Tibial nerve (tissue), 4 donors: ENCODE data around the gene CDYL. TPM values are rescaled to one million over a fixed set of nuclear protein-coding genes. Genes with fewer than 3 reads are reported as not detected.
"Not testable (repeated sequence)": the region's sequence is repeated elsewhere in the genome, so short reads cannot be mapped to it uniquely, and the experiment has no call there.

Source experiments
- DNase-seq, 2 donors: peaks; one replicate each; pipeline ENCODE4 v3.0.0-alpha.2; 2019; ENCODE audit warnings: low spot score in 2 of 2
- H3K27ac ChIP-seq, 4 donors: fragments of 200-600 bp; sonication (generic) in 3 of 4; one replicate each; pipeline ENCODE4 v1.5.1; 2017 to 2019; ENCODE audit warnings: mild to moderate bottlenecking in 1 of 4
- H3K27me3 ChIP-seq, 2 donors: fragments of 200-600 bp; sonication (generic) in 1 of 2; one replicate each; pipeline versions ENCODE4 v1.5.1 to v1.6.0; 2017 to 2019
- H3K36me3 ChIP-seq, 3 donors: fragments of 200-600 bp; sonication (generic); one replicate each; pipeline ENCODE4 v1.5.1; 2018 to 2019
- H3K4me1 ChIP-seq, 4 donors: fragments of 200-600 bp; sonication (generic) in 3 of 4; one replicate each; pipeline ENCODE4 v1.5.1; 2017 to 2019
- H3K4me3 ChIP-seq, 4 donors: fragments of 200-600 bp; sonication (generic) in 3 of 4; one replicate each; pipeline ENCODE4 v1.5.1; 2017 to 2019; ENCODE audit warnings: mild to moderate bottlenecking in 1 of 4, moderate library complexity in 1 of 4
- H3K9me3 ChIP-seq, 4 donors: fragments of 200-600 bp; sonication (generic) in 3 of 4; one replicate each; pipeline ENCODE4 v1.5.1; 2017 to 2019
- CTCF ChIP-seq, 5 experiments: fragments of 200-600 bp in 3 of 5; fragments of 450-650 bp in 2 of 5; sonication (generic) in 3 of 5; IDR thresholded peaks; one replicate each; pipeline ENCODE4 v1.5.1; 2016 to 2019; ENCODE audit warnings: antibody characterized with exemption in 5 of 5, mild to moderate bottlenecking in 3 of 5, moderate library complexity in 2 of 5
- EP300 ChIP-seq, 2 donors: sonication (generic); formaldehyde crosslinking; IDR thresholded peaks; one replicate each; pipeline ENCODE4 v1.6.1; 2017; ENCODE audit warnings: antibody characterized with exemption in 2 of 2, mild to moderate bottlenecking in 1 of 2
- POLR2A ChIP-seq, 2 donors: fragments of 450-650 bp; IDR thresholded peaks; one replicate each; pipeline ENCODE4 v1.6.1; 2017; ENCODE audit warnings: antibody characterized with exemption in 2 of 2, mild to moderate bottlenecking in 2 of 2, moderate library complexity in 2 of 2
- WGBS, 2 donors: methylation state at CpG; one replicate each; pipeline ENCODE4 v1.1.5; 2018; 5-methylcytosine and 5-hydroxymethylcytosine counted together
- total RNA-seq, 4 donors: library from RNA; depleted of rRNA; stranded (reverse); fragments of >200 nt; gene quantifications; one replicate each; pipeline ENCODE4 v1.1.0, GENCODE V29; 2016

CDYL gene
- total RNA-seq, 4 donors from 2014 or later: 20.3 to 37.5 (median 31.7) TPM

GRCh38 chr6:4848382-4849068 lies 72.3 kb downstream of the CDYL start:
- Histone ChIP-seq H3K4me3 (no peak overlapping the region), H3K36me3 (no peaks in the 10 kb centered on the region), H3K4me1 (no peaks in the 10 kb centered on the region), H3K27me3 (no peaks in the 10 kb centered on the region), H3K9me3 (peaks cover 0 to 28% (median 10%) of the 10 kb centered on the region in 4 donors), H3K27ac (no peak overlapping the region)
- no peak for DNase-seq
- WGBS, 2 donors: 59 to 64% methylated on average over 7 of the region's 7 CpGs
- TF ChIP-seq CTCF (IDR thresholded peaks at IDR 0.05): no peak
- TF ChIP-seq POLR2A (IDR thresholded peaks at IDR 0.05): no peak
- TF ChIP-seq EP300 (IDR thresholded peaks at IDR 0.05): no peak

GRCh38 chr6:4849226-4850022 lies 73.2 kb downstream of the CDYL start:
- no peak for TF ChIP-seq CTCF (IDR thresholded peaks at IDR 0.05)
- TF ChIP-seq EP300 (IDR thresholded peaks at IDR 0.05): no peak
- no peak for TF ChIP-seq POLR2A (IDR thresholded peaks at IDR 0.05)
- 51 to 56% methylated on average over 4 of the region's 4 CpGs for whole genome bisulfite sequencing, 2 donors

GRCh38 chr6:4851035-4851434 lies 74.8 kb downstream of the CDYL start:
- 92 to 97% methylated on average over 4 of the region's 4 CpGs for WGBS, 2 donors
- Histone ChIP-seq H3K27ac (no peak overlapping the region), H3K36me3 (no peaks in the 10 kb centered on the region), H3K4me1 (no peaks in the 10 kb centered on the region), H3K4me3 (no peak overlapping the region), H3K9me3 (peaks cover 0 to 5% (median 1%) of the 10 kb centered on the region in 4 donors), H3K27me3 (no peaks in the 10 kb centered on the region)
- TF ChIP-seq EP300 (IDR thresholded peaks at IDR 0.05) (no peak), POLR2A (IDR thresholded peaks at IDR 0.05) (no peak), CTCF (IDR thresholded peaks at IDR 0.05) (no peak)
- DNase-seq: no peak

More at GRCh38 chr6:4849226-4850022, 73.2 kb downstream of the CDYL start:
- no peak overlapping the region for H3K4me3 ChIP-seq
- no peaks in the 10 kb centered on the region for H3K4me1 ChIP-seq
- H3K9me3 ChIP-seq: peaks cover 0 to 19% (median 9%) of the 10 kb centered on the region in 4 donors
- no peaks in the 10 kb centered on the region for H3K27me3 ChIP-seq
- DNase-seq: no peak
- H3K36me3 ChIP-seq: no peaks in the 10 kb centered on the region
- no peak overlapping the region for H3K27ac ChIP-seq

- H3K4me1 ChIP-seq, DNase-seq, H3K27me3 ChIP-seq, H3K27ac ChIP-seq, H3K4me3 ChIP-seq, H3K36me3 ChIP-seq, H3K9me3 ChIP-seq: not testable (repeated sequence)
- WGBS, 2 donors: 84 to 96% methylated on average over 1 of the region's 1 CpG
Observed at GRCh38 chr6:4852186-4852585, 76.0 kb downstream of the CDYL start.

GRCh38 chr6:4852938-4853337 lies 76.7 kb downstream of the CDYL start:
- no peaks in the 10 kb centered on the region for H3K36me3 ChIP-seq
- no peaks in the 10 kb centered on the region for H3K27me3 ChIP-seq
- H3K4me3 ChIP-seq: no peak overlapping the region
- no peaks in the 10 kb centered on the region for H3K9me3 ChIP-seq
- WGBS, 2 donors: 88 to 92% methylated on average over 5 of the region's 5 CpGs
- TF ChIP-seq EP300 (IDR thresholded peaks at IDR 0.05) (no peak), CTCF (IDR thresholded peaks at IDR 0.05) (no peak), POLR2A (IDR thresholded peaks at IDR 0.05) (no peak)
- H3K4me1 ChIP-seq: peaks cover 0 to 1% (median 0%) of the 10 kb centered on the region in 4 donors
- DNase-seq: no peak
- H3K27ac ChIP-seq: no peak overlapping the region
